HG03135 (cell line): ENCODE data around the gene PFKFB3.

Experiments used
- ATAC-seq: cut with Tn5 transposase; IDR thresholded peaks from one replicate; pipeline ENCODE4 v1.9.1; 2021; ENCODE audit warnings: mild to moderate bottlenecking, moderate library complexity; ENCODE audit not compliant: unreplicated experiment

The PFKFB3 gene

GRCh38 chr10:6297951-6298381, 95.2 kb downstream of the PFKFB3 start:
- no peak for ATAC-seq

GRCh38 chr10:6298428-6298827, 95.7 kb downstream of the PFKFB3 start:
- no peak for ATAC-seq

- ATAC-seq: no peak
Measured at GRCh38 chr10:6299234-6299633, 96.5 kb downstream of the PFKFB3 start.

- no peak for ATAC-seq
Measured at GRCh38 chr10:6299743-6300105, 97.0 kb downstream of the PFKFB3 start.

GRCh38 chr10:6300106-6300783, 97.5 kb downstream of the PFKFB3 start:
- peak; percentile 89 for ATAC-seq

- no peak for ATAC-seq
Measured at GRCh38 chr10:6300784-6301460, 98.2 kb downstream of the PFKFB3 start.

- ATAC-seq: no peak
Measured at GRCh38 chr10:6301488-6302075, 98.8 kb downstream of the PFKFB3 start.
